ENCODE measurements around the gene DOK3. TPM values are rescaled to one million over a fixed set of nuclear protein-coding genes. Genes with fewer than 3 reads are reported as not detected.

The DOK3 gene
- polyA plus RNA-seq, 1 experiment: 0.50 TPM

- no peak for DNase-seq (ENCODE audit: low read depth, low spot score)
- ChIA-PET POLR2A (interaction anchor here (1.3 to 1.4 kb wide), 2 partner anchors 9 to 12 kb away, joined by 3 to 5 read pairs; no protein-coding TSS in a partner anchor), CTCF (interaction anchor here (1.4 kb wide), 1 partner anchor 115 kb away, joined by 7 read pairs; no protein-coding TSS in a partner anchor)
- H3K9me3 ChIP-seq (ENCODE audit: control insufficient read depth, insufficient read depth, low read length): no peaks in the 10 kb centered on the region
- no peak for TF ChIP-seq CTCF (IDR thresholded peaks at IDR 0.05; ENCODE audit: low read depth, low read length)
- H3K4me3 ChIP-seq (ENCODE audit: low read depth, low read length): no peak overlapping the region
- no peaks in the 10 kb centered on the region for H3K27me3 ChIP-seq (ENCODE audit: control insufficient read depth, insufficient read depth, low read length)
- no peak overlapping the region for H3K27ac ChIP-seq (ENCODE audit: low read depth, low read length)
Observed at GRCh38 chr5:177505075-177505474, 4.6 kb downstream of the DOK3 start.

DNA sequence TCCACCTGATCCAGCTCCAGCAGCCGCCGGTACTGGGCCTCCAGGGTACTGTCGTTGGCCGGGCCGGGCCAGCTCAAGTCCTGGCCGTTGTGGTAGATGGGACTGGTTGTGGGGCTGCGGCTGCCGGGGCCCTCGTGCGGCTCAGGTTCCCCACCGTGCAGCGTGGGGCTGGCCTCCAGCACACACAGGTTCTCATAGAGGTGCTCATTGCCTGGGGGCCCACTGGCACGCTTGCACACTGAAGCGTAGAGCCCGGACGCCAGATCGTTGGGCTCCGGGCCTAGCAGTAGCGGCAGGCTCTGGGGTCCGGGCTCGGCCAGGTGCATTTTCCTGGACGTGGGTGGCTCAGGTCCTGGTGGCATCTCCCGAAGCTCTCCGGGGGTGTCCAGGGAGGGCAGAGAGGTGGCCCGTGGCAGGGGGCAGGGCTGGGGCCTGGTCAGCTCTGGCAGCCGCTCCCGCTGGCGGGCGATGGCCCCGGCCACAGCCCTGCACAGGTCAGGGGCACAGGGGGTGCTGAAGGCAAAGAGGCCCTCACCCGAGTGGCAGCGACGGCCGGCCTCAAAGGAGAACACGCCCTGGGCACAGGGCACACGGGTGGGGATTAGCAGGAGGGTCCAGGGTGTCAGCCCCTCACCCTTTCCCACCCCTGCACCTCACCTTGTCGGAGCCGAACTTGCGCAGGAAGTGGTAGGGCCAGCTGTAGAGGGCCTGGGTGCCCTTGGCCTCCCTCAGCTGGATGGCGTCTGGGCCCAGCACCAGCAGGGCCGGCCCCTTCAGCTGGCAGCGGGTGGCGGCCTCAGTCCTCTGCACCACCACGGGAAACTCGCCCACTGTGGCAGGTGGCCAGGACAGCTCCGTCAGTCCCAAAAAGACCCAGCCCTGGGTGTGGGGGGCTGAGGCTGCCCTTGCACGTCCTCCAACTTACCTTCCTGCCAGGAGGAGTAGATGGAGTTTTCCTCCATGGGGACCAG, 5.3 kb downstream of the DOK3 start:
- POLR2A ChIA-PET: interaction anchor here (1.3 to 1.4 kb wide), 2 partner anchors 8 to 11 kb away, joined by 3 to 5 read pairs; no protein-coding TSS in a partner anchor
- CTCF ChIA-PET: interaction anchor here (1.4 to 4.0 kb wide), 2 partner anchors 11 to 114 kb away, joined by 7 to 40 read pairs; partner anchors contain the start of gene DDX41
- TF ChIP-seq CTCF (IDR thresholded peaks at IDR 0.05; ENCODE audit: low read depth, low read length): no peak
- no peaks in the 10 kb centered on the region for H3K9me3 ChIP-seq (ENCODE audit: control insufficient read depth, insufficient read depth, low read length)
- no peak overlapping the region for H3K4me3 ChIP-seq (ENCODE audit: low read depth, low read length)
- no peak overlapping the region for H3K27ac ChIP-seq (ENCODE audit: low read depth, low read length)
- no peak for DNase-seq (ENCODE audit: low read depth, low spot score)
- H3K27me3 ChIP-seq (ENCODE audit: control insufficient read depth, insufficient read depth, low read length): no peaks in the 10 kb centered on the region

DNA sequence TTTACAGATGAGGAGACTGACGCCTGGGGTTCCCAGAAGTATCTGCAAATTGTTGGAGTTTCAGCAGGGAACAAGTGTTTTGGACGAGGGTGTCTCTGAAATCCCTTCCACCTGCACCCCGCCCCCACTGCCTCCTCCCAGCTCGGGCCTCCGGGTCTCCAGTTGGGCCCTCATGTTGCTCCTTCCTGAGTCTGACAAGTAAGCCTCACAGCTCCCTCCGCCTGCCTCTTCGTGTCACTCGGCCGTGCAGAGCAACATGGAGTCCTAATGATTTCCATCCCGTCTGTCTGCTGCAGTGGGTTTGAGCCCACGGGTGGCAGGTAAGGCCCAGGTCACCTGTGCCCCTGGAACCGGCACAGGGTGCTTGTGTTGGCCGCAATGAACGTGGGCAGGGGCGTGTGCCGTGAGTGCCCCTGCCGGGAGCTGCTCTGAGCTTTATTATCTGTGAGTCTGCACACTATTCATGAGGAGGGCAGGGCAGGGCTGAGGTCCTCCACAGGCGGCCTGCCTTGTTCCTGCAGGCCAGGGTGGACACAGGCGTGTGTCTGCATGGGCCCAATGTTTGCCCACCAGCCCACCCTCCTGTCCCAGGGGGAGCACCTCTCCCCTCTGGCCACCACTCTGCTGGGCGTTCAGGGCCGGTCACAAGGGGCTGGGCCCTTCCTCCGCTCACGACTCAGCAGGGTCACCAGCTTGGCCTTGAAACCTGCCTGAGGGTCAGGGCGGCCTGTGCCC, 6.1 kb downstream of the DOK3 start:
- H3K27me3 ChIP-seq (ENCODE audit: control insufficient read depth, insufficient read depth, low read length): no peaks in the 10 kb centered on the region
- POLR2A ChIA-PET: interaction anchor here (1.4 kb wide), 1 partner anchor 8 kb away, joined by 3 read pairs; no protein-coding TSS in a partner anchor
- TF ChIP-seq CTCF (IDR thresholded peaks at IDR 0.05; ENCODE audit: low read depth, low read length): no peak

DNA sequence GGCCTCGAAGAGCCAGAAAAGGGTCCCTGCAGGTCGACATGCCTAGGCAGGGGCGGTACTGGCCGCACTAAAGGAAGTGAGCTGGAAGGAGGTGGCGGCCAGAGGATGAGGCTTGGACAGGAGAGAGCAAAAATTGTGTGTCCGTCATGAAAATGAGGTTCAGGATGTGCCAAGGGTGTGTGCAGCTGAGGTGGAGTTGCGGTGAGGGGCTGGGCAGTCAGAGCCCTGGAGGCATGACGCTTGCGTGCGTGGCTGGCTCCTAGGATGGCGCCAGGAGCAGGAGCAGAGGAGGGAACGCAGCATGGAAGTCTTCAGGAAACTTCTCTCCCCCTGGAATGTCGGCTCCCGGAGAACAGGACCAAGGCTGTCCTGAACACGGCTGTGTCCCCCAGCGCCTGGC, 6.7 kb downstream of the DOK3 start:
- DNase-seq (ENCODE audit: low read depth, low spot score): no peak
- no peak for TF ChIP-seq CTCF (IDR thresholded peaks at IDR 0.05; ENCODE audit: low read depth, low read length)
- H3K27ac ChIP-seq (ENCODE audit: low read depth, low read length): no peak overlapping the region
- H3K9me3 ChIP-seq (ENCODE audit: control insufficient read depth, insufficient read depth, low read length): no peaks in the 10 kb centered on the region
- H3K27me3 ChIP-seq (ENCODE audit: control insufficient read depth, insufficient read depth, low read length): no peaks in the 10 kb centered on the region
- no peak overlapping the region for H3K4me3 ChIP-seq (ENCODE audit: low read depth, low read length)
- CTCF ChIA-PET: interaction anchor here (2.8 to 4.0 kb wide), 3 partner anchors 12 to 113 kb away, joined by 25 to 40 read pairs (median 35); partner anchors contain the start of gene DDX41
- POLR2A ChIA-PET: no interaction called here

More for the DNA sequence above, 6.1 kb downstream of the DOK3 start:
- Histone ChIP-seq H3K27ac (ENCODE audit: low read depth, low read length) (no peak overlapping the region), H3K4me3 (ENCODE audit: low read depth, low read length) (no peak overlapping the region), H3K9me3 (ENCODE audit: control insufficient read depth, insufficient read depth, low read length) (no peaks in the 10 kb centered on the region)
- no peak for DNase-seq (ENCODE audit: low read depth, low spot score)
- CTCF ChIA-PET: interaction anchor here (1.4 to 4.0 kb wide), 2 partner anchors 12 to 113 kb away, joined by 7 to 40 read pairs; partner anchors contain the start of gene DDX41

All from AG04450 (cell line).